ENCODE data around the gene PRDM4.

PRDM4 gene

DNA sequence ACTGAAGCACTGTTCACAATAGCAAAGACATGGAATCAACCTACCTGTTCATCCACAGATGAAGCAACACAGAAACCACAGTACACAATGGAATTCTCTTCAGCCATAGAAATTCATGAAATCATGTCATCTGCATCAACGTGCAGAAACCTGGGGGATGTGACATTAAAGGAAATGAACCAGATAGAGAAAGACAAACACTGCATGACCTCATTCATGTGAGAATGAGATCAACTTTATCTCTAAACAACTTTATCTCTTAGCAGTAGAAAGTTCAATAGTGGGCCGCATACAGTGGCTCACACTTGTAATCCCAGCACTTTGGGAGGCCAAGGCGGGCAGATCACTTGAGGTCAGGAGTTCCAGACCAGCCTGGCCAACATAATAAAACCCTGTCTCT, 33.5 kb upstream of the PRDM4 start:
- TF ChIP-seq, protein P1, sequence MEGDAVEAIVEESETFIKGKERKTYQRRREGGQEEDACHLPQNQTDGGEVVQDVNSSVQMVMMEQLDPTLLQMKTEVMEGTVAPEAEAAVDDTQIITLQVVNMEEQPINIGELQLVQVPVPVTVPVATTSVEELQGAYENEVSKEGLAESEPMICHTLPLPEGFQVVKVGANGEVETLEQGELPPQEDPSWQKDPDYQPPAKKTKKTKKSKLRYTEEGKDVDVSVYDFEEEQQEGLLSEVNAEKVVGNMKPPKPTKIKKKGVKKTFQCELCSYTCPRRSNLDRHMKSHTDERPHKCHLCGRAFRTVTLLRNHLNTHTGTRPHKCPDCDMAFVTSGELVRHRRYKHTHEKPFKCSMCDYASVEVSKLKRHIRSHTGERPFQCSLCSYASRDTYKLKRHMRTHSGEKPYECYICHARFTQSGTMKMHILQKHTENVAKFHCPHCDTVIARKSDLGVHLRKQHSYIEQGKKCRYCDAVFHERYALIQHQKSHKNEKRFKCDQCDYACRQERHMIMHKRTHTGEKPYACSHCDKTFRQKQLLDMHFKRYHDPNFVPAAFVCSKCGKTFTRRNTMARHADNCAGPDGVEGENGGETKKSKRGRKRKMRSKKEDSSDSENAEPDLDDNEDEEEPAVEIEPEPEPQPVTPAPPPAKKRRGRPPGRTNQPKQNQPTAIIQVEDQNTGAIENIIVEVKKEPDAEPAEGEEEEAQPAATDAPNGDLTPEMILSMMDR (conservative IDR thresholded peaks at IDR 0.05; ENCODE audit: low read depth, low read length): no peak
- no peak for DNase-seq (ENCODE audit: low read depth)
- no peak overlapping the region for H3K4me3 ChIP-seq (ENCODE audit: low read length)

DNA sequence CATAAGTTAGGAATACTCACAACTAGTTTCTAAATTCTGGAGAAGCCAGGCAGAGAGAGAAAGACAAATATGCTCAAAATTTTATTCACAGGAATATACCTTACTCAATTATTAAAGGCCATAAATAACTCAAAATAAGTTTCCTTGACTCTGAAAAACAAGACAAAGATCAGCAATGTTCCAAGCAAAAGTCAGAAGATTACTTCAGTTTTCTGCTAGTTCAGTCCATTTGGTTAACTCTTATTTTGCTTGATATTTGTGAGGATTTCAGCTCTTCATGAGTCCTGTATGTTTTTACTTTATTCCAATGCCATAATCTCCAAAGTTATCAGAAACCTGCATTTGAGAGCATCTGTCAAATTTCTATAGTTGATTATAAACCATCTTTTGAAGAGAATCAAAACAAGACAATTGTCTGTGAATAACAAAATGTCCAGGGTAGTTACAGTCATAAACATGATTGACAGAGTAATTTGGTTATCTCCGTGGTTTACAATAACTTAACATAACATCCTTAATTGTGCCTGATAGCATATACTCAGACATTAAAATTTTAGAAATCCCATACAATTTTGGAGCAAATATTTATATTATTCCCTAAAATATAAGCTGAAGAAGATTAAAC, 30.6 kb upstream of the PRDM4 start:
- H3K4me3 ChIP-seq (ENCODE audit: low read length): no peak overlapping the region
- no peak for DNase-seq (ENCODE audit: low read depth)
- TF ChIP-seq, protein P1 (conservative IDR thresholded peaks at IDR 0.05; ENCODE audit: low read depth, low read length): no peak

DNA sequence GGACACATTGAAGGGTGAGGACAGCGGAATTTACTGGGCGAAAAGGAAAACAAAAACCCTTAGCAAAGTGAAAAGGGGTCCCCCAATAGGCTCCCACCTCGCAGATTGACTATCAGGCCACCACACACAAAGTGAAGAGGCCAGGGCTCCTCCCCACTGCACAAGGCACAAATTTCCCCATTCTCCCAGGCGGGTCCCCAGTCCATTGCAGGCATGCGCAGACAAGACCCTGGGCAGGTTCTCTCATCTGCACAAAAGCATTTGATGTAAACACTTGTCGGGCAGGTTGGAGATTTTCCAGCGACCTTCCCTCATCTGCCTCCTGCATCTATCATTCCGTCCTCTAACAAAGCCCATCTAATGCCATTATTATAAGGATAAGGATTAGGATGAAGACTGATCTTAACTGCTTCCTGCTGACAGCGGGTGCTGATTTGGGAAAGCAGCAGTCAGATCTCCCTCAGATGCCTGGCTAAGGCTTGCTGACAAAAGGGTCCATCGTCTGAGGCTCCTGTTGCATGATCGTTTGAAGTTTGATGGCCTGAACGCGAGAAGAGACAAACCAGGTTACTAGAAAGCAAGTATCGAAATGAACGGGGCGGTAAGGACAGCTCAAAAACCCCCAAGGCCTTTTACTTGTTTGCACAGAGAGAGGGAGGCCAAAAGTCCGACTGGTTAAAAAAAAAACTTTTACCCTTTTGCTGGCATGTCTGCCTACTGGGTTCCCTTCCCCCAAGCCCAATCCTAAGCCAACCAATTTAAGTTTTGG, 27.9 kb upstream of the PRDM4 start:
- no peak for DNase-seq (ENCODE audit: low read depth)
- TF ChIP-seq, protein P1 (conservative IDR thresholded peaks at IDR 0.05; ENCODE audit: low read depth, low read length): no peak
- H3K4me3 ChIP-seq (ENCODE audit: low read length): no peak overlapping the region

DNA sequence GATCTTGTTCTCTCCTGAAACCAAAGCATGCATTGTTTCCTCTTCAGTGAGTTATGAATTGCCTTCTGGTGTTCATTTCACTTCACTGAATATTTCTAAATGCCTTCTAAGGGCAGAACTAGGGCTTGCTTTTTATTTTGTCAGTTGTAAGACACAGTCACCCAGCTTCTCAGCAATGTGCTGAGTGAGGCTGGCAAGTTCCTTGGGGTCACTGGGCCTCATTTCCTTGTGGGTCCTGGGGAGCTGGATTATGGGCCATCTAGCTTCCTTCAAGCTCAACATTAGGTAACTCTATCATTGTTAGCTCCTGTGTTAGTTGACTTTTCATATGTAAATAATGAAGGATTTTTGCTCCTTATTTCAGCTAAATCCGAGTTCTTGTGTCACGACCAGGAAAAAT, 27.3 kb upstream of the PRDM4 start:
- no peak for DNase-seq (ENCODE audit: low read depth)
- H3K4me3 ChIP-seq (ENCODE audit: low read length): no peak overlapping the region
- TF ChIP-seq, protein P1 (conservative IDR thresholded peaks at IDR 0.05; ENCODE audit: low read depth, low read length): no peak

DNA sequence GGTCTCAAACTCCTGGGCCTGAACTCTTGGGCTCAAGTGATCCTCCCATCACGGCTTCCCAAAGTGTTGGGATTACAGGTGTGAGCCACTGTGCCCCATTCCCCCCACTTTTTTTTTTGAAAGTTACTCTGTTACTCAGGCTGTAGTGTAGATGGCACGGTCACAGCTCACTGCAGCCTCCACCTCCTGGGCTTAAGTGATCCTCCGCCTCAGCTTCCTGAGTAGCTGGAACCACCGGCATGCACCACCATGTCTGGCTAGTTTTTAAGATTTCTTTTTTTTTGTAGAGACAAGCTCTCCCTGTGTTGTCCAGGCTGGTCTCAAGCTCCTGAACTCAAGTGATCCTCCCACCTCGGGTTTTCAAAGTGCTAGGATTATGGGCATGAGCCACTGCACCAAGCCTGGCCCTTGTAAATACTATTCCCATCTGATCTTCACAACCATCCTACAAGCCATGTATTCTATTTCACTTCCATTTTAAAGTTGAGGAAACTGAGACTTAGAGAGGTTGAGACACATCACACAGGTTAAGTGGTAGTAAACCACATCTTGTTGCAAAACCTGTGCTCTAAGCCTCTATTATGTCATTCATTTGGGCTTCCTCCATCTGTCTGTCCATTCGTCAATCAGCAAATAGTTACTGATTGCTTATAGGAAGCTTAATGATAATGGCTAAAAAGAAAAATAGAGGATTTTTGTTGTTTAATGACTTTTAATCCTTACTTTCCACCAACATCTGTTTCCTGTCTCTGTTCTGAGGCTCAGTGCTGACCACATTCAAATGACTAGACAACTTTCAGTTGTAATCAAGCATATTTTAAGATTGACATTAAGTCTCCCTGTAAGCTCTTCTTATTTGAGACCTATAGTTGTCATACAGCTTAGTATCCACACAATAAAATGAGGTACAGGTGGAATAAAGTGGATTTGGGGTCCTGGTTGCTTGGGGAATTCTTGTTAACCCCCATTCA, 22.8 kb upstream of the PRDM4 start:
- no peak overlapping the region for H3K4me3 ChIP-seq (ENCODE audit: low read length)
- DNase-seq (ENCODE audit: low read depth): no peak
- TF ChIP-seq, protein P1 (conservative IDR thresholded peaks at IDR 0.05; ENCODE audit: low read depth, low read length): no peak

DNA sequence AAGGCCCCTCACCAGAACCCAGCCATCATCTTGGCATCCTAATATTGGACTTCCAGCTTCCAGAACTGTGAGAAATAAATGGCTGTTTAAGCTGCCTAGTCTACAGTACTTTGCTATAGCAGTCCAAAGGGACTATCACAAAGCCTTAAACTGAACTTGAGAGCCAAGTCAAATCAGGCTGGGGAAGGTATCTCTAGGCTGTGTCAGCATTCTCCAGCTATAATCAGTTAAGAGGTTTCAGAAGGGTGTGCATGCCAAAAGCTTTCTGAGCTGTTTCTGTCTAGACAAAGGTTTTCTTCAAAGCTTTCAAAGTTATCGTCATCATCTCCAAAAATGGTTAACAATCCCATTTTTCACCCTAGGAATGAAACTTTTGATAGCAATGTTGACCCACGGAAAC, 21.1 kb upstream of the PRDM4 start:
- no peak overlapping the region for H3K4me3 ChIP-seq (ENCODE audit: low read length)
- no peak for DNase-seq (ENCODE audit: low read depth)
- TF ChIP-seq, protein P1 (conservative IDR thresholded peaks at IDR 0.05; ENCODE audit: low read depth, low read length): no peak
